Mucosa of rectum (tissue), 2 donors: Measurements from ENCODE around the gene SMIM13.
A peak's percentile ranks its signal among the peaks of the same experiment; 100 is the strongest.

Source experiments
- H3K27ac ChIP-seq, 2 donors: one replicate each; pipeline ENCODE4 v1.7.0; 2013; ENCODE audit warnings: inconsistent platforms in 2 of 2, low read depth in 2 of 2, low read length in 2 of 2
- H3K27me3 ChIP-seq, 2 donors: one replicate each; pipeline ENCODE4 v1.7.0; 2013; ENCODE audit warnings: low read length in 2 of 2; ENCODE audit not compliant: control insufficient read depth in 2 of 2, insufficient read depth in 2 of 2
- H3K36me3 ChIP-seq, 2 donors: one replicate each; pipeline ENCODE4 v1.7.0; 2013; ENCODE audit warnings: low read length in 2 of 2; ENCODE audit not compliant: control insufficient read depth in 2 of 2, insufficient read depth in 2 of 2
- H3K4me1 ChIP-seq, 2 donors: one replicate each; pipeline ENCODE4 v1.7.0; 2013; ENCODE audit warnings: low read length in 2 of 2, mild to moderate bottlenecking in 1 of 2; ENCODE audit not compliant: control insufficient read depth in 2 of 2, insufficient read depth in 2 of 2
- H3K4me3 ChIP-seq, 2 donors: one replicate each; pipeline ENCODE4 v1.7.0; 2013; ENCODE audit warnings: low read length in 2 of 2
- H3K9ac ChIP-seq, 2 donors: one replicate each; pipeline ENCODE4 v1.7.0; 2013; ENCODE audit warnings: low read length in 2 of 2, low read depth in 1 of 2, mild to moderate bottlenecking in 1 of 2
- H3K9me3 ChIP-seq, 2 donors: one replicate each; pipeline ENCODE4 v1.7.0; 2013; ENCODE audit warnings: low read length in 2 of 2; ENCODE audit not compliant: control insufficient read depth in 2 of 2
- donor health status: healthy.
- donor health status: Normal muscosa, but diverticular disease.

The SMIM13 gene

GRCh38 chr6:11093626-11094410 is at the start of gene SMIM13:
SMIM13 (plus strand) TSS chr6:11093834; CDS start chr6:11094314, 480 bp downstream.
- no peaks in the 10 kb centered on the region for H3K9me3 ChIP-seq
- peak within 1 kb of the TSS; percentile 90 to 99 for H3K4me3 ChIP-seq
- no peaks in the 10 kb centered on the region for H3K36me3 ChIP-seq
- no peaks in the 10 kb centered on the region for H3K27me3 ChIP-seq
- peak within 1 kb of the TSS; percentile 93 to 95 for H3K27ac ChIP-seq
- H3K4me1 ChIP-seq = peaks cover 6 to 10% of the 10 kb centered on the region in 2 donors
- H3K9ac ChIP-seq = peak within 1 kb of the TSS; percentile 94 to 97

- Histone ChIP-seq H3K4me1 (peaks cover 0 to 2% of the 10 kb centered on the region in 2 donors), H3K9ac (no peak within 1 kb of the TSS), H3K27ac (no peak within 1 kb of the TSS), H3K4me3 (peak within 1 kb of the TSS in 1 of 2 donors; percentile 10), H3K9me3 (no peaks in the 10 kb centered on the region), H3K36me3 (no peaks in the 10 kb centered on the region), H3K27me3 (peaks cover 41 to 55% of the 10 kb centered on the region in 2 donors)
Measured at GRCh38 chr6:11043961-11044711, 49.5 kb upstream of the SMIM13 start, which contains the start of gene ELOVL2. ELOVL2 (minus strand) TSS chr6:11044305; CDS start chr6:11044230, 75 bp downstream.

GRCh38 chr6:11044712-11045167 is 48.9 kb upstream of the SMIM13 start:
- H3K36me3 ChIP-seq = no peaks in the 10 kb centered on the region
- no peaks in the 10 kb centered on the region for H3K9me3 ChIP-seq
- peak overlapping the region in 1 of 2 donors; percentile 10 for H3K4me3 ChIP-seq
- H3K9ac ChIP-seq = no peak overlapping the region
- H3K27ac ChIP-seq = no peak overlapping the region
- H3K4me1 ChIP-seq = peaks cover 0 to 2% of the 10 kb centered on the region in 2 donors
- peaks cover 41 to 54% of the 10 kb centered on the region in 2 donors for H3K27me3 ChIP-seq

- Histone ChIP-seq H3K4me3 (no peak overlapping the region), H3K9ac (no peak overlapping the region), H3K4me1 (no peaks in the 10 kb centered on the region), H3K36me3 (no peaks in the 10 kb centered on the region), H3K9me3 (no peaks in the 10 kb centered on the region), H3K27ac (no peak overlapping the region), H3K27me3 (peaks cover 18 to 23% of the 10 kb centered on the region in 2 donors)
Measured at GRCh38 chr6:11050731-11051130, 42.9 kb upstream of the SMIM13 start.

GRCh38 chr6:11053307-11053706 is 40.3 kb upstream of the SMIM13 start:
- Histone ChIP-seq H3K9ac (no peak overlapping the region), H3K4me1 (no peaks in the 10 kb centered on the region), H3K36me3 (no peaks in the 10 kb centered on the region), H3K27me3 (peaks cover 6 to 7% of the 10 kb centered on the region in 2 donors), H3K27ac (no peak overlapping the region), H3K9me3 (no peaks in the 10 kb centered on the region), H3K4me3 (no peak overlapping the region)

GRCh38 chr6:11054722-11055121 is 38.9 kb upstream of the SMIM13 start:
- no peaks in the 10 kb centered on the region for H3K9me3 ChIP-seq
- no peaks in the 10 kb centered on the region for H3K4me1 ChIP-seq
- H3K4me3 ChIP-seq = no peak overlapping the region
- no peaks in the 10 kb centered on the region for H3K36me3 ChIP-seq
- H3K27ac ChIP-seq = no peak overlapping the region
- no peak overlapping the region for H3K9ac ChIP-seq
- H3K27me3 ChIP-seq = peaks cover 0 to 7% of the 10 kb centered on the region in 2 donors

GRCh38 chr6:11055127-11055627 is 38.5 kb upstream of the SMIM13 start:
- Histone ChIP-seq H3K27ac (no peak overlapping the region), H3K36me3 (no peaks in the 10 kb centered on the region), H3K4me1 (no peaks in the 10 kb centered on the region), H3K9me3 (no peaks in the 10 kb centered on the region), H3K4me3 (no peak overlapping the region), H3K9ac (no peak overlapping the region), H3K27me3 (peaks cover 0 to 7% of the 10 kb centered on the region in 2 donors)

- Histone ChIP-seq H3K4me3 (no peak overlapping the region), H3K9ac (no peak overlapping the region), H3K27ac (no peak overlapping the region), H3K4me1 (no peaks in the 10 kb centered on the region), H3K27me3 (peaks cover 0 to 2% of the 10 kb centered on the region in 2 donors), H3K36me3 (no peaks in the 10 kb centered on the region), H3K9me3 (no peaks in the 10 kb centered on the region)
Measured at GRCh38 chr6:11056871-11057270, 36.8 kb upstream of the SMIM13 start.

- no peaks in the 10 kb centered on the region for H3K36me3 ChIP-seq
- H3K27me3 ChIP-seq = no peaks in the 10 kb centered on the region
- no peaks in the 10 kb centered on the region for H3K9me3 ChIP-seq
- H3K4me3 ChIP-seq = no peak overlapping the region
- H3K9ac ChIP-seq = no peak overlapping the region
- no peaks in the 10 kb centered on the region for H3K4me1 ChIP-seq
- H3K27ac ChIP-seq = no peak overlapping the region
Measured at GRCh38 chr6:11058406-11058805, 35.2 kb upstream of the SMIM13 start.

- H3K27ac ChIP-seq = no peak overlapping the region
Measured at GRCh38 chr6:11062083-11062482, 31.6 kb upstream of the SMIM13 start.

More at GRCh38 chr6:11062083-11062482, 31.6 kb upstream of the SMIM13 start:
- Histone ChIP-seq H3K36me3 (no peaks in the 10 kb centered on the region), H3K9ac (no peak overlapping the region), H3K9me3 (no peaks in the 10 kb centered on the region), H3K4me3 (no peak overlapping the region), H3K27me3 (no peaks in the 10 kb centered on the region), H3K4me1 (no peaks in the 10 kb centered on the region)
